Gastroesophageal sphincter (tissue), 3 donors: Measurements from ENCODE around the gene CDH1.

Source experiments
- CTCF ChIP-seq, 4 experiments: fragments of 200-600 bp in 2 of 4; fragments of 450-650 bp in 2 of 4; sonication (generic) in 1 of 4; IDR thresholded peaks; one replicate each; pipeline ENCODE4 v1.5.1; 2017 to 2019; ENCODE audit warnings: antibody characterized with exemption in 4 of 4, mild to moderate bottlenecking in 2 of 4, moderate library complexity in 2 of 4
- POLR2AphosphoS5 ChIP-seq: sonication (generic); formaldehyde crosslinking; IDR thresholded peaks from one replicate; pipeline ENCODE4 v1.6.1; 2017; ENCODE audit warnings: antibody characterized with exemption

GRCh38 chr16:68746951-68747350, 9.9 kb downstream of the CDH1 start:
- no peak for TF ChIP-seq CTCF (IDR thresholded peaks at IDR 0.05)
- no peak for TF ChIP-seq POLR2AphosphoS5
